Mammary epithelial cell (primary cell): ENCODE data around the gene TMCC1.
"Not testable (repeated sequence)": the region's sequence is repeated elsewhere in the genome, so short reads cannot be mapped to it uniquely, and the experiment has no call there.

Source experiments
- EZH2 ChIP-seq: IDR thresholded peaks from 2 replicates; pipeline ENCODE4 v1.6.1; 2012; ENCODE audit warnings: low read length, inconsistent platforms, borderline replicate concordance
- TF ChIP-seq, protein P1 (sequence below), 2 donors: IDR thresholded peaks in 1 of 2; conservative IDR thresholded peaks in 1 of 2; 2 replicates each; pipeline ENCODE4 v1.5.1; 2011 to 2012; ENCODE audit warnings: inconsistent platforms in 2 of 2, low read length in 2 of 2, mild to moderate bottlenecking in 2 of 2, control low read depth in 1 of 2, low read depth in 1 of 2; ENCODE audit not compliant: insufficient read depth in 1 of 2; ENCODE audit errors: extremely low read depth in 1 of 2

DNA sequence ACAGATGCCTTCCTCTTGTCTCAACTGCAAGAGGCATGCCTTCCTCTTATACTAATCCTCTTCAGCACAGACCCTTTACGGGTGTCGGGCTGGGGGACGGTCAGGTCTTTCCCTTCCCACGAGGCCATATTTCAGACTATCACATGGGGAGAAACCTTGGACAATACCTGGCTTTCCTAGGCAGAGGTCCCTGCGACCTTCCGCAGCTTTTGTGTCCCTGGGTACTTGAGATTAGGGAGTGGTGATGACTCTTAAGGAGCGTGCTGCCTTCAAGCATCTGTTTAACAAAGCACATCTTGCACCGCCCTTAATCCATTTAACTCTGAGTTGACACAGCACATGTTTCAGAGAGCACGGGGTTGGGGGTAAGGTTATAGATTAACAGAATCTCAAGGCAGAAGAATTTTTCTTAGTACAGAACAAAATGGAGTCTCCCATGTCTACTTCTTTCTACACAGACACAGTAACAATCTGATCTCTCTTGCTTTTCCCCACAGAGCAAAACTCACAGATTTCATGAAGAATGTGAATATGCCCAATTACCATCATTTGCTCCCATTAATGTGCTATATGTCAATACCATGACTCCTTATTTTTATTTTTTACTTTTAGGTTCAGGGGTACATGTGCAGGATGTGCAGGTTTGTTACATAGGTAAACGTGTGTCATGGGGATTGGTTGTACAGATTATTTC lies 251.8 kb downstream of the TMCC1 start:
- TF ChIP-seq, protein P1, sequence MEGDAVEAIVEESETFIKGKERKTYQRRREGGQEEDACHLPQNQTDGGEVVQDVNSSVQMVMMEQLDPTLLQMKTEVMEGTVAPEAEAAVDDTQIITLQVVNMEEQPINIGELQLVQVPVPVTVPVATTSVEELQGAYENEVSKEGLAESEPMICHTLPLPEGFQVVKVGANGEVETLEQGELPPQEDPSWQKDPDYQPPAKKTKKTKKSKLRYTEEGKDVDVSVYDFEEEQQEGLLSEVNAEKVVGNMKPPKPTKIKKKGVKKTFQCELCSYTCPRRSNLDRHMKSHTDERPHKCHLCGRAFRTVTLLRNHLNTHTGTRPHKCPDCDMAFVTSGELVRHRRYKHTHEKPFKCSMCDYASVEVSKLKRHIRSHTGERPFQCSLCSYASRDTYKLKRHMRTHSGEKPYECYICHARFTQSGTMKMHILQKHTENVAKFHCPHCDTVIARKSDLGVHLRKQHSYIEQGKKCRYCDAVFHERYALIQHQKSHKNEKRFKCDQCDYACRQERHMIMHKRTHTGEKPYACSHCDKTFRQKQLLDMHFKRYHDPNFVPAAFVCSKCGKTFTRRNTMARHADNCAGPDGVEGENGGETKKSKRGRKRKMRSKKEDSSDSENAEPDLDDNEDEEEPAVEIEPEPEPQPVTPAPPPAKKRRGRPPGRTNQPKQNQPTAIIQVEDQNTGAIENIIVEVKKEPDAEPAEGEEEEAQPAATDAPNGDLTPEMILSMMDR (conservative IDR thresholded peaks at IDR 0.05 in 1 of 2, IDR thresholded peaks at IDR 0.05 in 1 of 2; ENCODE audit: extremely low read depth in 1 of 2, insufficient read depth in 1 of 2, low read depth in 1 of 2, low read length in 2 of 2): not testable (repeated sequence)
- TF ChIP-seq EZH2: not testable (repeated sequence)
